Measurements from ENCODE around the gene GPRC5B. TPM values are rescaled to one million over a fixed set of nuclear protein-coding genes. Genes with fewer than 3 reads are reported as not detected.
A peak's percentile ranks its signal among the peaks of the same experiment; 100 is the strongest.

Gene GPRC5B
- total and polyA plus RNA-seq, 7 experiments from 2014 or later: 0.15 to 9.8 (median 4.8) TPM

DNA sequence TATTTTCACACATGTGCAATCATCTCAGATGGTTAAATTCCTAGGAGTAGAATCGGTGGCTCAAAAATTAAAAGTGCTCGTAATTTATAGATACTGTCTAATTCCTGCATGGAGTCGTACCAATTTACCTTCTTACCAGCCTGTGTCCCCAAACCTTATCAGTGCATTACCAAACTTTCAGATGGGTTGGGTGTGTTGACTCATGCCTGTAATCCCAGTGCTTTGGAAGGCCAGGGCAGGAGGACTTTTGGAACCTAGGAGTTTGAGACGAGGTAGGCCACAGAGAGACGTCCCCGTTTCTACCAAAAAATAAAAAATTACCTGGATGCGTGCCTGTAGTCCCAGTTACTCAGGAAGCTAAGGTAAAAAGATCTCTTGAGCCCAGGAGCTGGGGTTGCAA, 34.5 kb upstream of the GPRC5B start:
- intact Hi-C loops (cut with micrococcal nuclease): no loop called here
- CTCF ChIA-PET: no interaction called here

GRCh38 chr16:19916064-19916463, 31.4 kb upstream of the GPRC5B start:
- CTCF ChIA-PET: interaction anchor here (1.3 kb wide), 1 partner anchor 9 kb away, joined by 3 read pairs; no protein-coding TSS in a partner anchor
- Histone ChIP-seq H3K9me3 (ENCODE audit: control insufficient read depth in 2 of 3, low read length in 3 of 3) (no peaks in the 10 kb centered on the region), H3K4me1 (ENCODE audit: control insufficient read depth in 2 of 2, insufficient read depth in 2 of 2, low read length in 2 of 2) (no peaks in the 10 kb centered on the region), H3K27me3 (ENCODE audit: control insufficient read depth in 2 of 2, insufficient read depth in 2 of 2, low read length in 2 of 2) (no peaks in the 10 kb centered on the region), H3K4me3 (ENCODE audit: low read length) (no peak overlapping the region), H3K36me3 (ENCODE audit: control insufficient read depth in 2 of 3, insufficient read depth in 3 of 3, low read length in 3 of 3) (no peaks in the 10 kb centered on the region), H3K27ac (ENCODE audit: low read depth, low read length) (no peak overlapping the region)
- Mint-ChIP-seq H3K4me1 (no peaks in the 10 kb centered on the region), H3K9me3 (peaks cover 0 to 3% (median 0%) of the 10 kb centered on the region in 11 donors), H3K36me3 (no peaks in the 10 kb centered on the region), H3K27ac (peak overlapping the region in 1 of 9 donors; percentile 11), H3K27me3 (peaks cover 5 to 9% (median 7%) of the 10 kb centered on the region in 5 donors), H3K4me3 (no peak overlapping the region)
- ATAC-seq (no peak), DNase-seq (no peak)
- intact Hi-C loops (cut with micrococcal nuclease): no loop called here
- POLR2A ChIA-PET: no interaction called here

More for the DNA sequence above, 34.5 kb upstream of the GPRC5B start:
- H3K4me3 ChIP-seq (ENCODE audit: low read length): no peak overlapping the region
- Mint-ChIP-seq H3K27ac (no peak overlapping the region), H3K27me3 (peaks cover 3 to 15% (median 11%) of the 10 kb centered on the region in 5 donors), H3K36me3 (no peaks in the 10 kb centered on the region), H3K4me1 (no peaks in the 10 kb centered on the region), H3K9me3 (peaks cover 0 to 2% (median 0%) of the 10 kb centered on the region in 11 donors), H3K4me3 (no peak overlapping the region)
- H3K27ac ChIP-seq (ENCODE audit: low read depth, low read length): no peak overlapping the region
- H3K36me3 ChIP-seq (ENCODE audit: control insufficient read depth in 2 of 3, insufficient read depth in 3 of 3, low read length in 3 of 3): no peaks in the 10 kb centered on the region
- no peaks in the 10 kb centered on the region for H3K9me3 ChIP-seq (ENCODE audit: control insufficient read depth in 2 of 3, low read length in 3 of 3)
- no peaks in the 10 kb centered on the region for H3K27me3 ChIP-seq (ENCODE audit: control insufficient read depth in 2 of 2, insufficient read depth in 2 of 2, low read length in 2 of 2)
- no peak for ATAC-seq
- no peak for DNase-seq
- POLR2A ChIA-PET: no interaction called here
- no peaks in the 10 kb centered on the region for H3K4me1 ChIP-seq (ENCODE audit: control insufficient read depth in 2 of 2, insufficient read depth in 2 of 2, low read length in 2 of 2)

GRCh38 chr16:19914877-19915276, 30.2 kb upstream of the GPRC5B start:
- Mint-ChIP-seq H3K27me3 (peaks cover 3 to 16% (median 10%) of the 10 kb centered on the region in 5 donors), H3K9me3 (peaks cover 0 to 4% (median 0%) of the 10 kb centered on the region in 11 donors), H3K27ac (no peak overlapping the region), H3K4me3 (no peak overlapping the region), H3K36me3 (no peaks in the 10 kb centered on the region), H3K4me1 (no peaks in the 10 kb centered on the region)
- POLR2A ChIA-PET: no interaction called here
- CTCF ChIA-PET: no interaction called here
- H3K27me3 ChIP-seq (ENCODE audit: control insufficient read depth in 2 of 2, insufficient read depth in 2 of 2, low read length in 2 of 2): no peaks in the 10 kb centered on the region
- intact Hi-C loops (cut with micrococcal nuclease): no loop called here
- H3K9me3 ChIP-seq (ENCODE audit: control insufficient read depth in 2 of 3, low read length in 3 of 3): no peaks in the 10 kb centered on the region
- no peak overlapping the region for H3K27ac ChIP-seq (ENCODE audit: low read depth, low read length)
- DNase-seq: no peak
- H3K4me3 ChIP-seq (ENCODE audit: low read length): no peak overlapping the region
- no peak for ATAC-seq
- no peaks in the 10 kb centered on the region for H3K36me3 ChIP-seq (ENCODE audit: control insufficient read depth in 2 of 3, insufficient read depth in 3 of 3, low read length in 3 of 3)
- H3K4me1 ChIP-seq (ENCODE audit: control insufficient read depth in 2 of 2, insufficient read depth in 2 of 2, low read length in 2 of 2): no peaks in the 10 kb centered on the region

DNA sequence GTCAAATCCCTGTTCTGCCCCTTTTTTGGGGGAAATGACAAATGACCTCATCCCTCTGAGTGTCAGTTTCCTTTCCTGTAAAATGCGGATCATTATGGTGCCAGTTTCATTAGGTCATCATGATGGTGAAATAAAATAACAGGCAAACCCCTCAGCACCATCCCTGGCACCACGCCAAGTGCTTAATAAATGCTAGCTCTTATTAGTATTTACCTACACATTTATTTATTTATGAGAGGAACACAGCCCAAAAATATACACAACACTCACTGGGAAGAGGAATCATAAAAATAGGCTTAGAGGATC, 28.6 kb upstream of the GPRC5B start:
- ATAC-seq: no peak
- peak overlapping the region in 1 of 9 donors; percentile 17 for H3K27ac Mint-ChIP-seq
- ChIA-PET CTCF (interaction anchor here (0.6 to 1.0 kb wide), 2 partner anchors 9 to 472 kb away, joined by 3 to 5 read pairs; no protein-coding TSS in a partner anchor), POLR2A (no interaction called here)
- Histone ChIP-seq H3K4me3 (ENCODE audit: low read length) (no peak overlapping the region), H3K4me1 (ENCODE audit: control insufficient read depth in 2 of 2, insufficient read depth in 2 of 2, low read length in 2 of 2) (no peaks in the 10 kb centered on the region), H3K9me3 (ENCODE audit: control insufficient read depth in 2 of 3, low read length in 3 of 3) (no peaks in the 10 kb centered on the region), H3K27me3 (ENCODE audit: control insufficient read depth in 2 of 2, insufficient read depth in 2 of 2, low read length in 2 of 2) (no peaks in the 10 kb centered on the region), H3K27ac (ENCODE audit: low read depth, low read length) (no peak overlapping the region), H3K36me3 (ENCODE audit: control insufficient read depth in 2 of 3, insufficient read depth in 3 of 3, low read length in 3 of 3) (no peaks in the 10 kb centered on the region)
- no peaks in the 10 kb centered on the region for H3K4me1 Mint-ChIP-seq
- no peak for DNase-seq
- peaks cover 3 to 13% (median 12%) of the 10 kb centered on the region in 5 donors for H3K27me3 Mint-ChIP-seq
- H3K9me3 Mint-ChIP-seq: peaks cover 0 to 4% (median 0%) of the 10 kb centered on the region in 11 donors
- no peak overlapping the region for H3K4me3 Mint-ChIP-seq
- intact Hi-C loops (cut with micrococcal nuclease): no loop called here
- no peaks in the 10 kb centered on the region for H3K36me3 Mint-ChIP-seq

- DNase-seq: no peak
- Histone ChIP-seq H3K4me3 (ENCODE audit: low read length) (no peak overlapping the region), H3K4me1 (ENCODE audit: control insufficient read depth in 2 of 2, insufficient read depth in 2 of 2, low read length in 2 of 2) (no peaks in the 10 kb centered on the region), H3K27me3 (ENCODE audit: control insufficient read depth in 2 of 2, insufficient read depth in 2 of 2, low read length in 2 of 2) (no peaks in the 10 kb centered on the region), H3K9me3 (ENCODE audit: control insufficient read depth in 2 of 3, low read length in 3 of 3) (no peaks in the 10 kb centered on the region), H3K36me3 (ENCODE audit: control insufficient read depth in 2 of 3, insufficient read depth in 3 of 3, low read length in 3 of 3) (no peaks in the 10 kb centered on the region), H3K27ac (ENCODE audit: low read depth, low read length) (no peak overlapping the region)
- H3K4me1 Mint-ChIP-seq: peaks cover 2 to 5% (median 3%) of the 10 kb centered on the region in 7 donors
- intact Hi-C loops (cut with micrococcal nuclease): no loop called here
- POLR2A ChIA-PET: no interaction called here
- no peaks in the 10 kb centered on the region for H3K36me3 Mint-ChIP-seq
- H3K27me3 Mint-ChIP-seq: peaks cover 6 to 19% (median 17%) of the 10 kb centered on the region in 5 donors
- peak overlapping the region in 1 of 9 donors; percentile 17 for H3K27ac Mint-ChIP-seq
- CTCF ChIA-PET: interaction anchor here (0.6 to 1.0 kb wide), 2 partner anchors 8 to 472 kb away, joined by 3 to 5 read pairs; no protein-coding TSS in a partner anchor
- no peak overlapping the region for H3K4me3 Mint-ChIP-seq
- no peak for ATAC-seq
- H3K9me3 Mint-ChIP-seq: peaks cover 0 to 4% (median 0%) of the 10 kb centered on the region in 11 donors
Measured at GRCh38 chr16:19912455-19913339, 28.0 kb upstream of the GPRC5B start.

DNA sequence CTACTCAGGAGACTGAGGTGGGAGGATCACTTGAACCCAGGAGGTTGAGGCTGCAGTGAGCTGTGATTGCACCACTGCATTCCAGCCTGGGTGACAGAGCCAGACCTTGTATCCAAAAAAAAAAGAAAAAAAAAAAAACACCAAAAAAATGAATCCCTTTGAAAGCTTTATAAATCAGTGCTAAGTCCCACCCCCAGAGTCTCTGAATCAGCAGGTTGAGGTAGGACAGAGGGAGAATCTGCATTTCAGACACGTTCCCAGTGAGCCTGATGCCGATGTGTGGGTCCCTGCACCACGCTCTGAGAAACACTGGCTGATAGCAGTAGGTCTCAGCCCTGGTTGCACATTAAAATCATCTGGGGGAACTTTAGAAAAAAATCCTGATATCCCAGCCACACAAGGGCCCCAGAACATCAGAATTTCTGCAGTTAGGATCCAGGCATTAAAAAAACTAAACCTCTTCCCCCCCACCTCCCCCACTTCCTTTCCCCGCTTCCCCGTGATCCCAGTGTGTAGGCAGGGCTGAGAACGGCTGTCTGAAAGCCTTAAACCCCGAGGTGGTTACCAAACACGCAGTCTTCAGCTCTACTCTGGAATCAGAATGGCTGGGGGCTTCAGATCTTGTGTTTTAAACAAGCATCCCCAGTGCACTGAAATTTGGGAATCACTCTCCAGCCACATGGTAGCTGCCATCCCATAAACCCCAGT, 27.3 kb upstream of the GPRC5B start:
- ATAC-seq: no peak
- no peak overlapping the region for H3K4me3 ChIP-seq (ENCODE audit: low read length)
- POLR2A ChIA-PET: no interaction called here
- H3K4me1 ChIP-seq (ENCODE audit: control insufficient read depth in 2 of 2, insufficient read depth in 2 of 2, low read length in 2 of 2): no peaks in the 10 kb centered on the region
- H3K27ac ChIP-seq (ENCODE audit: low read depth, low read length): no peak overlapping the region
- no peaks in the 10 kb centered on the region for H3K27me3 ChIP-seq (ENCODE audit: control insufficient read depth in 2 of 2, insufficient read depth in 2 of 2, low read length in 2 of 2)
- intact Hi-C loops (cut with micrococcal nuclease): no loop called here
- H3K4me1 Mint-ChIP-seq: peaks cover 7 to 12% (median 10%) of the 10 kb centered on the region in 7 donors
- H3K4me3 Mint-ChIP-seq: no peak overlapping the region
- peaks cover 0 to 4% (median 0%) of the 10 kb centered on the region in 11 donors for H3K9me3 Mint-ChIP-seq
- no peak overlapping the region for H3K27ac Mint-ChIP-seq
- no peak for DNase-seq
- peaks cover 9 to 21% (median 14%) of the 10 kb centered on the region in 5 donors for H3K27me3 Mint-ChIP-seq
- no peaks in the 10 kb centered on the region for H3K9me3 ChIP-seq (ENCODE audit: control insufficient read depth in 2 of 3, low read length in 3 of 3)
- H3K36me3 ChIP-seq (ENCODE audit: control insufficient read depth in 2 of 3, insufficient read depth in 3 of 3, low read length in 3 of 3): no peaks in the 10 kb centered on the region
- no peaks in the 10 kb centered on the region for H3K36me3 Mint-ChIP-seq
- CTCF ChIA-PET: no interaction called here
